ENCODE measurements around the gene CECR2. TPM values are rescaled to one million over a fixed set of nuclear protein-coding genes. Genes with fewer than 3 reads are reported as not detected.

The CECR2 gene
- total RNA-seq, 1 experiment from 2014 or later: 4.1 TPM

- no TSS peak for BruUV-seq (replicated peaks)
- H3K27ac ChIP-seq (ENCODE audit: low read depth, low read length, poor library complexity, severe bottlenecking): no peak overlapping the region
- H3K4me1 ChIP-seq (ENCODE audit: insufficient read depth, low read length, poor library complexity, severe bottlenecking): no peaks in the 10 kb centered on the region
- no peaks in the 10 kb centered on the region for H3K9me3 ChIP-seq (ENCODE audit: low read depth, low read length, poor library complexity, severe bottlenecking)
- H3K36me3 ChIP-seq (ENCODE audit: insufficient read depth, low read length, poor library complexity, severe bottlenecking): no peaks in the 10 kb centered on the region
- ChIA-PET POLR2A (ENCODE audit: low non-redundant PET) (no interaction called here), CTCF (no interaction called here)
- H3K4me3 ChIP-seq (ENCODE audit: low read depth, low read length, poor library complexity, severe bottlenecking): no peak overlapping the region
- intact Hi-C loops (cut with micrococcal nuclease; ENCODE audit: unreplicated experiment): no loop called here
- no peaks in the 10 kb centered on the region for H3K27me3 ChIP-seq (replicated peaks; ENCODE audit: insufficient read depth, low read depth, low read length, poor library complexity)
- DNase-seq (ENCODE audit: low spot score): no peak
- no peak for TF ChIP-seq EZH2 (IDR thresholded peaks at IDR 0.05; ENCODE audit: borderline replicate concordance, low read depth, low read length, poor library complexity, severe bottlenecking)
- no peak for TF ChIP-seq CTCF (conservative IDR thresholded peaks at IDR 0.05; ENCODE audit: low read depth, low read length)
Observed at GRCh38 chr22:17402293-17402692, 33.0 kb downstream of the CECR2 start.

- TF ChIP-seq CTCF (conservative IDR thresholded peaks at IDR 0.05; ENCODE audit: low read depth, low read length): no peak
- no peak for TF ChIP-seq EZH2 (IDR thresholded peaks at IDR 0.05; ENCODE audit: borderline replicate concordance, low read depth, low read length, poor library complexity, severe bottlenecking)
- no TSS peak for BruUV-seq (replicated peaks)
- no peak for DNase-seq (ENCODE audit: low spot score)
- Histone ChIP-seq H3K36me3 (ENCODE audit: insufficient read depth, low read length, poor library complexity, severe bottlenecking) (no peaks in the 10 kb centered on the region), H3K4me3 (ENCODE audit: low read depth, low read length, poor library complexity, severe bottlenecking) (no peak overlapping the region), H3K4me1 (ENCODE audit: insufficient read depth, low read length, poor library complexity, severe bottlenecking) (no peaks in the 10 kb centered on the region), H3K9me3 (ENCODE audit: low read depth, low read length, poor library complexity, severe bottlenecking) (no peaks in the 10 kb centered on the region), H3K27ac (ENCODE audit: low read depth, low read length, poor library complexity, severe bottlenecking) (no peak overlapping the region), H3K27me3 (replicated peaks; ENCODE audit: insufficient read depth, low read depth, low read length, poor library complexity) (no peaks in the 10 kb centered on the region)
- CTCF ChIA-PET: no interaction called here
- intact Hi-C loops (cut with micrococcal nuclease; ENCODE audit: unreplicated experiment): no loop called here
- POLR2A ChIA-PET (ENCODE audit: low non-redundant PET): no interaction called here
Observed at GRCh38 chr22:17403906-17404305, 34.6 kb downstream of the CECR2 start.

- H3K27ac ChIP-seq (ENCODE audit: low read depth, low read length, poor library complexity, severe bottlenecking): no peak overlapping the region
- BruUV-seq (replicated peaks): no TSS peak
- TF ChIP-seq CTCF (conservative IDR thresholded peaks at IDR 0.05; ENCODE audit: low read depth, low read length): no peak
- no peak for TF ChIP-seq EZH2 (IDR thresholded peaks at IDR 0.05; ENCODE audit: borderline replicate concordance, low read depth, low read length, poor library complexity, severe bottlenecking)
- H3K4me1 ChIP-seq (ENCODE audit: insufficient read depth, low read length, poor library complexity, severe bottlenecking): no peaks in the 10 kb centered on the region
- CTCF ChIA-PET: no interaction called here
- H3K36me3 ChIP-seq (ENCODE audit: insufficient read depth, low read length, poor library complexity, severe bottlenecking): no peaks in the 10 kb centered on the region
- intact Hi-C loops (cut with micrococcal nuclease; ENCODE audit: unreplicated experiment): no loop called here
- no peak for DNase-seq (ENCODE audit: low spot score)
- no peaks in the 10 kb centered on the region for H3K27me3 ChIP-seq (replicated peaks; ENCODE audit: insufficient read depth, low read depth, low read length, poor library complexity)
- POLR2A ChIA-PET (ENCODE audit: low non-redundant PET): interaction anchor here (0.7 kb wide), 1 partner anchor 39 kb away, joined by 3 read pairs; no protein-coding TSS in a partner anchor
- no peaks in the 10 kb centered on the region for H3K9me3 ChIP-seq (ENCODE audit: low read depth, low read length, poor library complexity, severe bottlenecking)
- no peak overlapping the region for H3K4me3 ChIP-seq (ENCODE audit: low read depth, low read length, poor library complexity, severe bottlenecking)
Observed at GRCh38 chr22:17407643-17408042, 38.4 kb downstream of the CECR2 start.

Measured in A673 (cell line).